Raji (cell line): ENCODE data around the gene RSPO3.

Experiments used
- POLR2A ChIP-seq: IDR thresholded peaks from 2 replicates; pipeline ENCODE4 v1.6.1; 2011; ENCODE audit warnings: low read depth, low read length, control low read depth; ENCODE audit not compliant: insufficient read depth

RSPO3 gene

GRCh38 chr6:127243501-127243900 is 125.0 kb downstream of the RSPO3 start:
- no peak for TF ChIP-seq POLR2A
